Activated CD4-positive, CD25-positive, alpha-beta regulatory T cell treated with anti-CD3 and anti-CD28 coated beads, Interleukin-2, amount 50 U/mL, for 24 hours (primary cell): ENCODE data around the gene C1QTNF1.

Experiments
- ATAC-seq, 2 donors: fragments of 150-1000 bp; cut with Tn5 transposase; one replicate each; pipeline ENCODE4 v1.10.0; 2021; ENCODE audit warnings: mild to moderate bottlenecking in 1 of 2, moderate library complexity in 1 of 2

C1QTNF1 gene

DNA sequence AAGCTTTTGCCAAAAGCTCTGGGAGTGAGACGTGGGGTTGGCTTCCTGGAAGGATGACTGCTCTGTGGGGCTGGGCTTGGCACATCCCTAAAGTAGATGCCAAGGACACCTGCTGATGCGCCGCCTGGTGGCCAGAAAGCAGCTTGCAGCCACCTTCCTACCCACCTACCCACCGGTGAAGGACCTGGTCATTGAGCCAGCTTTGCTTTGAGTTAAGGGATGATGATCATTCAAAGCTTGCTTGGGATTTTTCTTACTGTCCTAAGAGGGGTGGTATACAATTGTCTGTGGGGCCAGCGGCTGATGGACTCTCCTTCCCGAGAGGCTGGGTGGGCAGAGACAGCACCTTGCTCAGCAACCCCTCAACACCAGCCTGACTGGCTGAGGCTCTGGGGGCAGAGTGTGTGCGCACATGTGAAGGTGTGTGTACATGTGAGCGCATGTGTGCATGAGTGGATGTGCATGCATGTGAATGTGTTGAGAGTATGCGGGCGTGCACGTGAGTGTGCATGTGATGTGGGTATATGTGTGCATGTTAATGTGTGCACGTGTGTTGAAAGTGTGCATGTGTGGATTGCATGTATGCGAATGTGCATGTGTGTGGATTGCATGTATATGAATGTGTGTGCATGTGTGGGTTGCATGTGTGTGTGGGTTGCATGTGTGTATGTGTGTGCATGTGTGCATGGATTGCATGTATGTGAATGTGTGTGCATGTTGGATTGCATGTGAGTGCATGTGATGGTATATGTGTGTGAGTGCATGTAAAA, 18.6 kb downstream of the C1QTNF1 start:
- ATAC-seq = peak in 1 of 2 donors; percentile 52

DNA sequence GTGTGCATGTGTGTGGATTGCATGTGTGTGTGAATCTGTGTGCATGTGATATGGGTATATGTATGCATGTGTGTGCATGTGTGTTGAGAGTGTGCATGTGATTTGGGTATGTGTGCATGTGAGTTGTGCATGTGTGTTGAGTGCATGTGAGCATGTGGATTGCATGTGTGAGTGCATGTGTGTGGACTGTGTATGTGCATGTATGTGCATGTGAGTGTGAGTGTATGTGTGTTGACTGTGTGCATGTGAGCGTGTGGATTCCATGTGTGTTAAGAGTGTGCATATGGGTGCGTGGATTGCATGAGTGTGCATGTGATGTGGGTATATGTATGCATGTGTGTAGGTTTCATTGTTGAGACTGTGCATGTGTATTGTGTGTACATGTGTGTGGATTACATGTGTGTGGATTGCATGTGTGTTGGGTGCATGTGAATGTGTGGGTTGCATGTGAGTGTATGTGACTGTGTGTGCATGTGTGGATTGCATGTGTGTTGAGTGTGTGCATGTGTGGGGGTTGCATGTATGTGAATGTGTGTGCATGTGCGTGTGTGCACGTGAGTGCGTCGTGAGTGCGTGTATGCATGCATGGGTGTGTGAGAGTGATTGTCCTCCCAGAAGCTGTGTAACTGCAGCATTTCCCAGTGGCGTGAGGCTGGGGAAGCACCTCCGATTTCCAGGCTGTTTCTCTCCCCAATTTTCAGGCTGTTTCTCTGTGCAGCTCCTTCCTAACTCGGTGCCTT, 19.4 kb downstream of the C1QTNF1 start:
- no peak for ATAC-seq

DNA sequence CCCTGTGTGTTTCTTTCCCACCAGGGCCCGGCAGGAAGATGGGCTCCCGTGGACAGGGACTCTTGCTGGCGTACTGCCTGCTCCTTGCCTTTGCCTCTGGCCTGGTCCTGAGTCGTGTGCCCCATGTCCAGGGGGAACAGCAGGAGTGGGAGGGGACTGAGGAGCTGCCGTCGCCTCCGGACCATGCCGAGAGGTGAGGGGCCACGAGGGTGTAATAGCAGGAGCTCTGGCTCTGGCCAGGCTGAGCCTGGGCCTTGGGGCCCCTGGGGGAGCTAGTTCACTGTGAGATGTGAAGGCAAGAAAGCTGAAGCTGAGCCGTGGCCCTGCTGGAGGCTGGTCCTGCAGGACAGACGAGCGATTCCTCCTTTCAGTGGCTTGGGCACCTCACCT, 20.0 kb downstream of the C1QTNF1 start:
- ATAC-seq = no peak

DNA sequence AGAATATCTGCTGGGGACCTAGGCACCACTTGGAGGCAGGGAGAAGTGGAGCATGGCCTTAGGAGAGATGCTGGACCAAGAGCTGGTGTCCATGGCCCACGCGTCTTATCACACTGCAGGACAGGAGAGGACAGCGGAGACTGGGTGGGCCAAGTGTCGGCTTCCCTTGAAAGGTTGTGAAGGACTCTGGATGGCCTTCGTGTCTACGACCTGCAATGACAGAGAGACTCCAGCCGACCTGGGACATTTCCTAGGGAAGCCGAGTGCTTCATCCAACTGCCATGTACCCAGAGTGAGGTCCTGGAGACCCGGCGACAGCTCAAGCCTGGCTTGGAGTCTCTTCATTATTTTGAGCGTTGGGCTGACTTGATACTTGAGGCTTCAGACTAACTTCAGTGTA, 20.5 kb downstream of the C1QTNF1 start:
- no peak for ATAC-seq

DNA sequence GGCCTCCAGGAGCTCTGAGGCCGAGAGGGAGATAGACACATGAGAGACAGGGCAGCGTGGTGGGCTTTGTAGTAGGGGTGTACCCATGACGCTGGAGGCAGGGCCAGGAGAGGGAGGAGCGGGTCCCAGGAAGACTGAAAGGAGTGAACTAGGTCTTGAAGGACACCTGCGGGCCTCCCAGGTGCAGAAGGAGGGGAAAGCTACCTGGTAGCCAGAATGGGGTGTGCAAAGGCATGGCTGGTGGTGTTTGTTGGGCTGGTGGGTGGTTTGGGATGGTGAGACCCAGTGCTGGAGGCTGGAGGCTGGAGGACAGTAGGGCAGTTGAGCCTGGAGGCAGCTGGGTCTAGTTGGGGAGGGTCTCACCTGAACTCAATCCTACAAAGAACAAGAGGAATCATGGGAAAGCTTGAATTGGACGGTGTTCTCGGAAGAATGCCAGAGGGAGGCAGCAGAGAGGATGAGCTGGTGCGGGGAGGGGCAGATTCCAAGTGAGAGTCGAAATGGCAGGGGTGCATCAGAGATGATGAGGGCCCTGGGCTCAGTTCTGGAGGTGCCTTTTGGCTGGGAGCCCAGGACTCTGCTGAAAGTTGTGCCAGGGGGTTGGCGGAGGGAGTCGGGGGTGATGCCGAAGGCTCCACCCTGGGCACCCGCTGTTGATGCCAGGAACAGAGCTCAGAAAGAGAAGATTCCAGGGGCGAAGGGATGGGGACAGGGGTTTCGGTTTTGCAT, 21.2 kb downstream of the C1QTNF1 start:
- no peak for ATAC-seq

DNA sequence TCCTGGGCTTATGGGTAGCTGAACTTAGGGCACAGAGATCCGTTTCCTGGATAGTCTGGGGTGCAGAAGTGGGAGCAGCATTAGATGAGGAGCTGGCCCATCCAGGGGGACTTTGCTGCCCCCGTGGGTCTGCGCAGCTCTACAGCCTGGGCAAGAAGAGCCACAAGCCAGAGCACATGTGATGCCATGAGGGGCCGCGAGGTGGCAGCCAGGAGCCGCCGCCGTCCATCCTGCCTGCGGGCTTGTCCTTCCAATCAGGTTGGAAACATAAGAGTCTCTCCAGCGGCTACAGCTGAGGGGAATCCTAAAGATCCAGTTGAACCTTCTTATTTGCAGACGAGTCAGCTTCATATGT, 21.9 kb downstream of the C1QTNF1 start:
- peak; percentile 48 to 76 for ATAC-seq

DNA sequence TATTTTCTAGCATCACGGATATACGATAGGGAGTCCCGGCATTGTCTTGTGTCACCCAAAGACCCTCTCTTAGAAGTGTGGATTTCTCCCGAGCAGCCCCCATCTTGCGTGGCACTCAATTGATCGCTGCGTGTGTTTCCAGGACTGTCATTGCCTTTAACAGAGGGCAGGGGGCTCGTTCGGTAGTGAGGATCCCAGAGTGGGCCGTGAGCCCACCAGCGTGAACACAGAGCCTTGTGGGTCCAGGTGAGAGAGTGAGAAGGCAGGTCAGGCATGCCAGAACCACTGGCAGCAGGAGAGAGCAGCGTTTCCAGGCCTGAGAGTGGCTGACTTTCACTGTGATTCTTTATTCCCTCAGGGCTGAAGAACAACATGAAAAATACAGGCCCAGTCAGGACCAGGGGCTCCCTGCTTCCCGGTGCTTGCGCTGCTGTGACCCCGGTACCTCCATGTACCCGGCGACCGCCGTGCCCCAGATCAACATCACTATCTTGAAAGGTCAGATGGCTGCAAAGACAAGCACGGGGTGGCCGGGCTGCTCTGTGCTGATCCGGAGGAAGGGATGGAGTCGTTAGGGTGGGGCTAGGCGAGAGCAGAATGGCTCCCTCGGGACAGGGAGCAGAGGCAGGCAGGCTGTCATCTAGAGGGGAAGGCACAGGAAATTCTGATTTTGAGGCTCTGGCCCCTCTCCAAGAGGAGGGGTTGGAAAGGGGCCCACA, 22.4 kb downstream of the C1QTNF1 start:
- ATAC-seq = no peak

DNA sequence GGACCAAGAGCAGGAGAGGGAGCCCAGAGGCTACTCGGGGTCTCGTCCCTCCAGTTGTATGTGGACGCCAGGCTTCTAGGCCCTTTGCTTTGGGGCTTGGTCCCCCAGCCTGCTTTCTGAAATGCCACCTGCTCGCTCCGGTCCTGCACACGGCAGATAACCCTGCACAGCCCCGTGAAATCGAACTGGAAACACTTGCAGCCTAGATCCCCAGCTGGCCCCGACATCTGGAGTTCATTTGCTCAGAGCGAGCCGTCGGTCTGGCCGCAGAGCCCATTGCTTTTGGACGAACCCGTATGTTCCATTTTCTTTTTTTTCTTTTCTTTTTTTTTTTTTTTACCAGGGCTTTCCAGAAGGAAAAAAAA, 22.9 kb downstream of the C1QTNF1 start:
- ATAC-seq = no peak

DNA sequence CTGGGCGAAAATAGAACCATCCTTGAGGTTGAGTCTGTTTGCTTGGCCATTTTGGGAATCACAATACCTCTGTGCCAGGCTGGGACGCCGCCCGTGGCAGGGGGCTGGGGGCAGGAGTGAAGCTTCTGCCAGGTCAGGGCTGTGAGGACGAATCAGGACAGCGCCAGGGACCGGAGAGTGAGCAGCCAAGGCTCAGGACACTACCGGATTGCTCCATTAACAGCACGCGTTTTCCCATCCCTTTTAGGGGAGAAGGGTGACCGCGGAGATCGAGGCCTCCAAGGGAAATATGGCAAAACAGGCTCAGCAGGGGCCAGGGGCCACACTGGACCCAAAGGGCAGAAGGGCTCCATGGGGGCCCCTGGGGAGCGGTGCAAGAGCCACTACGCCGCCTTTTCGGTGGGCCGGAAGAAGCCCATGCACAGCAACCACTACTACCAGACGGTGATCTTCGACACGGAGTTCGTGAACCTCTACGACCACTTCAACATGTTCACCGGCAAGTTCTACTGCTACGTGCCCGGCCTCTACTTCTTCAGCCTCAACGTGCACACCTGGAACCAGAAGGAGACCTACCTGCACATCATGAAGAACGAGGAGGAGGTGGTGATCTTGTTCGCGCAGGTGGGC, 23.4 kb downstream of the C1QTNF1 start:
- no peak for ATAC-seq

DNA sequence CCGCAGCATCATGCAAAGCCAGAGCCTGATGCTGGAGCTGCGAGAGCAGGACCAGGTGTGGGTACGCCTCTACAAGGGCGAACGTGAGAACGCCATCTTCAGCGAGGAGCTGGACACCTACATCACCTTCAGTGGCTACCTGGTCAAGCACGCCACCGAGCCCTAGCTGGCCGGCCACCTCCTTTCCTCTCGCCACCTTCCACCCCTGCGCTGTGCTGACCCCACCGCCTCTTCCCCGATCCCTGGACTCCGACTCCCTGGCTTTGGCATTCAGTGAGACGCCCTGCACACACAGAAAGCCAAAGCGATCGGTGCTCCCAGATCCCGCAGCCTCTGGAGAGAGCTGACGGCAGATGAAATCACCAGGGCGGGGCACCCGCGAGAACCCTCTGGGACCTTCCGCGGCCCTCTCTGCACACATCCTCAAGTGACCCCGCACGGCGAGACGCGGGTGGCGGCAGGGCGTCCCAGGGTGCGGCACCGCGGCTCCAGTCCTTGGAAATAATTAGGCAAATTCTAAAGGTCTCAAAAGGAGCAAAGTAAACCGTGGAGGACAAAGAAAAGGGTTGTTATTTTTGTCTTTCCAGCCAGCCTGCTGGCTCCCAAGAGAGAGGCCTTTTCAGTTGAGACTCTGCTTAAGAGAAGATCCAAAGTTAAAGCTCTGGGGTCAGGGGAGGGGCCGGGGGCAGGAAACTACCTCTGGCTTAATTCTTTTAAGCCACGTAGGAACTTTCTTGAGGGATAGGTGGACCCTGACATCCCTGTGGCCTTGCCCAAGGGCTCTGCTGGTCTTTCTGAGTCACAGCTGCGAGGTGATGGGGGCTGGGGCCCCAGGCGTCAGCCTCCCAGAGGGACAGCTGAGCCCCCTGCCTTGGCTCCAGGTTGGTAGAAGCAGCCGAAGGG, 24.2 kb downstream of the C1QTNF1 start:
- no peak for ATAC-seq

DNA sequence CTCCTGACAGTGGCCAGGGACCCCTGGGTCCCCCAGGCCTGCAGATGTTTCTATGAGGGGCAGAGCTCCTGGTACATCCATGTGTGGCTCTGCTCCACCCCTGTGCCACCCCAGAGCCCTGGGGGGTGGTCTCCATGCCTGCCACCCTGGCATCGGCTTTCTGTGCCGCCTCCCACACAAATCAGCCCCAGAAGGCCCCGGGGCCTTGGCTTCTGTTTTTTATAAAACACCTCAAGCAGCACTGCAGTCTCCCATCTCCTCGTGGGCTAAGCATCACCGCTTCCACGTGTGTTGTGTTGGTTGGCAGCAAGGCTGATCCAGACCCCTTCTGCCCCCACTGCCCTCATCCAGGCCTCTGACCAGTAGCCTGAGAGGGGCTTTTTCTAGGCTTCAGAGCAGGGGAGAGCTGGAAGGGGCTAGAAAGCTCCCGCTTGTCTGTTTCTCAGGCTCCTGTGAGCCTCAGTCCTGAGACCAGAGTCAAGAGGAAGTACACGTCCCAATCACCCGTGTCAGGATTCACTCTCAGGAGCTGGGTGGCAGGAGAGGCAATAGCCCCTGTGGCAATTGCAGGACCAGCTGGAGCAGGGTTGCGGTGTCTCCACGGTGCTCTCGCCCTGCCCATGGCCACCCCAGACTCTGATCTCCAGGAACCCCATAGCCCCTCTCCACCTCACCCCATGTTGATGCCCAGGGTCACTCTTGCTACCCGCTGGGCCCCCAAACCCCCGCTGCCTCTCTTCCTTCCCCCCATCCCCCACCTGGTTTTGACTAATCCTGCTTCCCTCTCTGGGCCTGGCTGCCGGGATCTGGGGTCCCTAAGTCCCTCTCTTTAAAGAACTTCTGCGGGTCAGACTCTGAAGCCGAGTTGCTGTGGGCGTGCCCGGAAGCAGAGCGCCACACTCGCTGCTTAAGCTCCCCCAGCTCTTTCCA, 25.1 kb downstream of the C1QTNF1 start:
- no peak for ATAC-seq

DNA sequence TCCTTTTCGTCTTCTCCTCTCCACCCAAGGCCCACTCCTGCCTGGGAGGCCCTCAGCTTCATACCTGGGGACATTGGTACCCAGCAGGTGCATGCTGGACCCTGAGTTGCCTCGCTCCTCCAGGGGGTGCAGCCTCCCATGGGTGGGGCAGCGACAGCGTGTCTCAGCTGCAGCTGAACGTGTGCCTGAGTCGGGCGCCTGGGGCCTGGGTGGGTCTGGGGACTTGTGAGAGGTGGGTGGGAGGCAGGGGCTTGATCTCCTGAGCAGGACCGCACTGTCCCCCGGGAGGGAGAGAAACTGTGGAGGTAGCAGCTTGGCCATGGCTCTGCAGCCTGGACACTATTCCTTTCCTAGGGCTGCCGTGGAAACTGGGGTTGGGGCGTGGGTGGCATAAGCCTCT, 25.9 kb downstream of the C1QTNF1 start:
- ATAC-seq = no peak

DNA sequence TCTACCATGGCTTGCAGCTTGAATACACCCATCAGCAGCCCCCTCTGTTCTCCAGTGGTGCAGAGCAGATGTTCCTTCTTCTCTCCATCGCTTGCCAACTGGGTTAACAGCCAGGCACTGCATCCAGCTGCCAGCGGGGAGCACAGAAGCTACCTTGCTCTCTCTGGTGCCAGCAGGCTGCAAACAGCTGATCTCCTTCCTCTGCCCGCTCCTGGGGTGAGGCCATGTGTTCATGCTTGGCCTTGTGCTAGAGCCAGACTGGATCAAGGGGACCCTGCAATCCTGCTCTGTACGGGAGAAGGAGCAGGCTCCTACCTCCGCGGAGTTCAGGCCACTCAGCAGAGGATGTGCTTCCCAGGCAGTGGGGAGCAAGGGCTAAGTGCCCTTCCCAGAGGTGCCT, 26.6 kb downstream of the C1QTNF1 start:
- no peak for ATAC-seq

DNA sequence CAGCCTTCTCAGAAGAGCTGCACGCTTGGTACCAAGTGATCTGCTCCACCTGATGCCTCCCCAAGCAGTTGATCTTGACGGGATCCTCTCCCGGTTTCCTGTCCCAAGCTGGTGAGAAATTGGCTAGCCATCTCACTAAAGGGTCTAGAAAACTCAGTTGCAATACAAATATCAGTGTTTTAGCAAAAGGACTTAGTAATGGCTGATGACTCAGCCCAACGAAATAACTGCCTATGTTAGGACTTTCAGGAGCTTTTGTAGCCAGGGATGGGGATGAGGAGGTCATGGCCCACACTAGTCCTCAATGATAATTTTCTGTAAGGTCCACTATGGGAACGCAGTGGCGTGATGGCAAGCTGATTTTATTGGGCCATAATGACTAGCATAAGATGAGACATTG, 27.3 kb downstream of the C1QTNF1 start:
- ATAC-seq = no peak

DNA sequence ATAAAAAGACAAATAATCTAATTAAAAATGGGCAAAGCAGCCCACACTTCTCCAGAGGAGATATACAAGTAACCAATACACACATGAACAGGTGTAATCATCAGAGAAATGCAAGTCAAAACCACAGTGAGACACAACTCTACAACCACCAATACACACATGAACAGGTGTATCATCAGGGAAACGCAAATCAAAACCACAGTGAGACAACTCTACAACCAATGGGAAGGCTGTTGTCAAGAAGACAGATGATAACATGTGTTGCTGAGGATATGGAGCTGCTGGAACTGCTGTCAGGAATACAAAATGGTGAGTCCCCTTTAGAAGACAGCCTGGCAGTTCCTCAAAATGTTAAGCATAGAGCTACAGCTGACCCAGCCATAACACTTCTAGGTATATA, 28.2 kb downstream of the C1QTNF1 start:
- no peak for ATAC-seq

DNA sequence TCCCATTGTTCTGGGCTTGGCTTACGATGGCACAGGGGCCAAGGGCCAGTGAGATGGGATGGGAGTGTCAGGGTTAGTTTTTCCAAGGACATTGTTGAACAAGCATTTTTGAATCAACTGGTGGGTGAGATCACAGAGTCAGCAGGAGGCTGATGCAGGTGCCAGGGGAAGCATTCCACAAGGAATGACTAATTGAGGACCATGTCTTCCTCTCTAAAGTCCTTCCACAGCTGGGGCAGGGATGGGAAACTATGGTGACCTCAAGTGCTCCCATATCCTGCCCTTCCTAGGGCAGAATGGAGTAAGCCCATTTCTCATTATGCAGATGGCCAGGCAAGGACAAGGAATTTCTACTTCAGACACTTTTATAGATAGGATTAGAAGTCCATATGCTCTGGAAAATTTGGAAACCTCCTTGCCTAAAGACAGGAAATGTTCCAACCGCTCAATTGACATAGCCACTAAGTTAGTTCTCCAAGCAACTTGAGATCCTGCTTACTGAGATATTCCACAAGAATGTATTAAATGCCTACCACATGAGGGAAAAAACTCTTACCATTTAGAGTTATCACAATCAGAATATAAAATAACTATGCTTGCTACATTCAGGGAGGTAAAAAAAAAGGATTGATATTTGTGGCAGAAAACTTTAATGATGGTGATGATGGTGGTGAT, 29.4 kb downstream of the C1QTNF1 start:
- ATAC-seq = no peak

DNA sequence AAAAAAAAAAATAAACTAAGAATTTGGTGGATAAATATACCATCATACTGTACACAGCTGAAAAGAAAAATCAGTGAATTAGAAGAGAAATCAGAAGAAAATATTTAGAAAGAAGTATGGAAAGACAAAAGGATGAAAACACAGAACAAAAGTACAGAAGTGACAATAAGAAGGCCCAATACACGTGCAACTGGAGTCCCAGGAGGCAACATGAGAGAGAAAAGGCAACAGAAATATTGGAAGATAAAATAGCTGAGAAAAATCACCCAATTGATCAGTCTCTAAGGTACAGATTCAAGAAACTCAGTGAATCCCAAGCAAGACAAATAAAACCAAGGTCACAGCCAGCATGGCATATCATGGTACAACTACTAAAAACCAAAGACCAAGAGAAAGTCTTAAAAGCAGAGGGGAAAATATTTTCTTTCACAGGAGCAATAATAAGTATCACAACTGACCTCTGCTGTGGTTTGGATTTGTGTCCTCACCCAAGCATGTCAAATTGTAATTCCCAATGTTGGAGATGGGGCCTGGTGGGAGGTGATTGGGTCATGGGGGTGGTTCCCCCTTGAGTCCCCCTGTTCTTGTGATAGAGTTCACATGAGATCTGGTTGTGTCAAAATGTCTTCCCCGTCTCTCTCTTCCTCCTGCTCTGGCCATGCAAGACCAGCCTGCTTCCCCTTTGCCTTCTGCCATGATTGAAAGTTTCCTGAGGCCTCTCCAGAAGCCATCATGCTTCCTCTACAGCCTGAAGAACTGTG, 30.4 kb downstream of the C1QTNF1 start:
- ATAC-seq = no peak

DNA sequence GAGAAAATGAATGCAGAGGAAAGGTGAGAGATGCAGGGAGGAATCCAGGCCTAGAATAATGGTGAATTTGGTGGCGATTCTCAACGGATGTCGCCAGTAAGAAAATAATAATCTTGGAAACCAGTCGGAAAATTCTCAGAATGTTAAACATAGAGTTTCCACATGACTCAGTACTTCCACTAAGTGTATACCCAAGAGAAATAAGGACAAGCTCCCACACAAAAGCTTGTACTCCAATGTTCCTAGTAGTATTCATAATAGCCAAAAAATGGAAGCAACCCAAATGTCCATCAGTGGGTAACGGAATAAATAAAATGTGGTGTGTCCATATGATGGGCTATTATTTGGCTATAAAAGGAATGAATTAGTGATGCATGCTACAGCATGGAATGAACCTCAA, 31.2 kb downstream of the C1QTNF1 start:
- no peak for ATAC-seq

DNA sequence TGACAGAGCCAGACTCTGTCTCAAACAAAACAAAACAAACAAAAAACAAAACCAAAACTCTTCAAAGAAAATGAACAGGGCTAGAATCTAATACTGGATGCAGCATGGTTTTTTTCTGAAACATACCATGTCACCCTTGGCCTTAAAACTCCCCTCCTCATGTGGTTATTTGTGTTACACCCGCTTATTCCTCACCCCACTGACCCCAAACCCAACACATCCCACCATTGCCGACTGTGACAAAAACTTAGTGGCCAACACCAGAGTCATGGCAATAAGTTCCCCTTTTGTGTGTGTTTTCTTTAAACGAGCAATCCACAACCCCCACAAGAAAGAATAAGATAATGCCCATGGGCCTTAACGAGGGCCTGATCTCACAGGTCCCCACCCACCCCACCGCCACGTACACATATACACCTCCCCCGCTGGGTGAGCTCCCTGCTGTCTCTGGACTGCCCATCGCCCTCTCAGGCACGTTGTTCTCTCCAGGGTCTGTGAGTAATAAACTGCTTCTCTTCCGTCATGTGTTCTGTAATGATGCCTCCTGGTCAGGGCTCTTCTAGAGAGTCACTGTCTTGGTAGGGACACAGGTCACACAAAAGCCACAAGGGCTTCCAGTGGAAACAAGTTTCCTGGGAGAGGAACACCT, 33.9 kb downstream of the C1QTNF1 start:
- no peak for ATAC-seq
